ENCODE data around the gene NFIX.

NFIX gene

GRCh38 chr19:13100031-13100588 is 104.8 kb downstream of the NFIX start:
- Histone ChIP-seq H3K27me3 (ENCODE audit: control insufficient read depth, insufficient read depth, low read length) (peaks cover 66% of the 10 kb centered on the region), H3K27ac (ENCODE audit: low read depth, low read length) (no peak overlapping the region), H3K9me3 (ENCODE audit: control insufficient read depth, insufficient read depth, low read depth, low read length) (no peaks in the 10 kb centered on the region), H3K4me3 (ENCODE audit: low read depth, low read length) (no peak overlapping the region), H3K9ac (ENCODE audit: low read length) (no peak overlapping the region), H3K4me1 (ENCODE audit: control insufficient read depth, insufficient read depth, low read length) (peaks cover 12% of the 10 kb centered on the region), H3K36me3 (ENCODE audit: control insufficient read depth, insufficient read depth, low read length) (peaks cover 5% of the 10 kb centered on the region)

DNA sequence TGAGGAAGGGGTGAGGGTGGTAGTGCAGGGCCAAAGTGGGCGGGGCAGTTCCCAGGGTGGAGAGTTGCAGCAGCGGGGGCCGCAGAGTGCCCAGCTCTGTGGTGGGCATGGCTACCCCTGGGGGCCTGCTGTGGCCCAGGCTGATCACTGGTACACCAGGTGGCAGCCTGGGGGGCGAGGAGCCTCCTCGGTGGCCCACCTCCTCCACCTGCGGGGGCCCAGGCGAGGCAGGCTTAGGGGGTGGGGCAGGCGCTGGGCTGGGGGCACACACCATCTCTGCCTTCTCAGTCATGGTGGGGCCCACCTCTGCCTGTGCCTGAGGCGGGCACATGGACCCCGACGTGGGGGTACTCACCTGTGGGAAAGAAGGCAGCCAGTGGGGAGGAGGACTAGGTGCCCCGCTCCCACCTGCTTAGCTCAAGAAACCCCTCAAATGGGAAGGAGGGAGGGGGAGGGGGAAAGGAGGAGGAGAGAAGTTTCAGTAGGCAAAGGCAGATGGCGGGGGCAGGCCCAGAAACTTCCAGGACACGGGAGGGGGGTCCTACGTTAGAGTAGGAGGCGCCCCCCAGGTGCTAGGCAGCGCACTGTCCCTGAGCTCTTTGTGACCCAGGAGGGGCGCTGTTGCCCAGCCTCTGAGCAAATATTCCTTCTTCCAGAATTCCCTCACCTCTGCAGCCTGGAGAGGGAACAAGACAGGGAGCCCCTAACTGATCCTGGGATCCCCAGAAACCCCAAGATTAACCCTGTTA is 105.7 kb downstream of the NFIX start:
- Histone ChIP-seq H3K4me1 (ENCODE audit: control insufficient read depth, insufficient read depth, low read length) (peaks cover 12% of the 10 kb centered on the region), H3K27ac (ENCODE audit: low read depth, low read length) (no peak overlapping the region), H3K4me3 (ENCODE audit: low read depth, low read length) (no peak overlapping the region), H3K36me3 (ENCODE audit: control insufficient read depth, insufficient read depth, low read length) (peaks cover 6% of the 10 kb centered on the region), H3K27me3 (ENCODE audit: control insufficient read depth, insufficient read depth, low read length) (peaks cover 58% of the 10 kb centered on the region), H3K9me3 (ENCODE audit: control insufficient read depth, insufficient read depth, low read depth, low read length) (no peaks in the 10 kb centered on the region), H3K9ac (ENCODE audit: low read length) (no peak overlapping the region)

DNA sequence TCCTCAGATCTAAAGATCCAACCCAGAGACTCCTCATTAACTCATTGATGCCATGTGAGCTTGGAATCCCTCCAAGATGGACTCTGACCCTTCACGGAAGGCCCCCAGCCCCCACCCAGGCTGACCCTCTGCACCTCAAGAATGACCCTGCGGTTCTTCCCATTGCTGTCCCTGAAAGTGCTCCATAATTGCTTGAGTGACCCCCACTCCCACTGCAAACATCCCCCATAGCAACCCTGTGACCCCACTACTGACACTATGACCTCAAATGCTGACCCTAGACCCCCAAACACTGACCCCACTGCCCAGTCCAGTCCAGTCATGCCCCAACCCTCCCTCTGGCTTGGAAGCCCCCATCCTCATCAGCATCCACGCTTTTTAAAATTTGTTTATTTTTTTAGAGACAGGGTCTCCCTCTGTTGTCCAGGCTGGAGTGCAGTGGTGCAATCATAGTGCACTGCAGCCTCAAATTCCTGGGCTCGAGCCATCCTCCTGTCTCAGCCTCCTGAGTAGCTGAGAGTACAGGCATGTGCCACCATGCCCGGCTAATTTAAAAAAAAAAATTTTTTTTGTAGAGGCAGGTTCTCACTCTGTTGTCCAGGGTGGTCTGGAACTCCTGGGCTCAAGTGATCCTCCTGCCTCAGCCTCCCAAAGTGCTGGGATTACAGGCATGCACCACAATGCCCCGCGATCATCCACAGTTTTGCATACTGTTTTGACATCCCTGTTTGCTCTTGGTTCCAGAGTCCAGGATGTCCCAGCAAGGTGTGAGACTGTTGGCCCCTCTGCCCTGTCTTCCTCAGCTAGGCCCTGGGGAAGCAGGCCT is 106.5 kb downstream of the NFIX start:
- Histone ChIP-seq H3K9ac (ENCODE audit: low read length) (peak overlapping the region; percentile 76), H3K4me1 (ENCODE audit: control insufficient read depth, insufficient read depth, low read length) (peaks cover 12% of the 10 kb centered on the region), H3K27ac (ENCODE audit: low read depth, low read length) (peak overlapping the region; percentile 70; the same call in 1 of the 2 replicates)

DNA sequence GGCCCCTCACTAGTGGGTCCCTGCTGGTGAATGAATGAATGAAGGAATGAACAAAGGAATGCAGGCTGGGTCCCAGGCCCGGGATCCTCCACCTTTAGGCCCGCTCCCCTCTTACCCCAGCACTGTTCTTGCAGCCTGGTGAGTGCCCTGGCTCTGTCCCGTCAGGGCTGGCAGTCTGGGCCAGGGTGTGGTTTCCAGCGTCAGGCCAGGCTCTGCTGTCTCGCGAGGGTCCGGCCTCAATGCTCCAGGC is 107.1 kb downstream of the NFIX start:
- Histone ChIP-seq H3K9ac (ENCODE audit: low read length) (peak overlapping the region; percentile 76), H3K27ac (ENCODE audit: low read depth, low read length) (peak overlapping the region; percentile 70; the same call in 1 of the 2 replicates), H3K27me3 (ENCODE audit: control insufficient read depth, insufficient read depth, low read length) (peaks cover 46% of the 10 kb centered on the region), H3K36me3 (ENCODE audit: control insufficient read depth, insufficient read depth, low read length) (peaks cover 8% of the 10 kb centered on the region), H3K4me1 (ENCODE audit: control insufficient read depth, insufficient read depth, low read length) (peaks cover 12% of the 10 kb centered on the region), H3K4me3 (ENCODE audit: low read depth, low read length) (peak overlapping the region; percentile 54), H3K9me3 (ENCODE audit: control insufficient read depth, insufficient read depth, low read depth, low read length) (no peaks in the 10 kb centered on the region)

More for the DNA sequence above, 106.5 kb downstream of the NFIX start:
- Histone ChIP-seq H3K9me3 (ENCODE audit: control insufficient read depth, insufficient read depth, low read depth, low read length) (no peaks in the 10 kb centered on the region), H3K4me3 (ENCODE audit: low read depth, low read length) (peak overlapping the region; percentile 54), H3K27me3 (ENCODE audit: control insufficient read depth, insufficient read depth, low read length) (peaks cover 51% of the 10 kb centered on the region), H3K36me3 (ENCODE audit: control insufficient read depth, insufficient read depth, low read length) (peaks cover 6% of the 10 kb centered on the region)

GRCh38 chr19:13102666-13103580 is 107.6 kb downstream of the NFIX start, which contains the start of gene LYL1:
TSS of gene LYL1 (minus strand) at chr19:13102858. CDS start at chr19:13101171, 1,687 bp downstream.
- peaks cover 13% of the 10 kb centered on the region for H3K36me3 ChIP-seq (ENCODE audit: control insufficient read depth, insufficient read depth, low read length)
- H3K9ac ChIP-seq (ENCODE audit: low read length): peak within 1 kb of the TSS; percentile 76
- peak within 1 kb of the TSS; percentile 70; the same call in 1 of the 2 replicates for H3K27ac ChIP-seq (ENCODE audit: low read depth, low read length)

GRCh38 chr19:13103581-13104359 is 108.5 kb downstream of the NFIX start:
- Histone ChIP-seq H3K9me3 (ENCODE audit: control insufficient read depth, insufficient read depth, low read depth, low read length) (no peaks in the 10 kb centered on the region), H3K9ac (ENCODE audit: low read length) (no peak overlapping the region), H3K27ac (ENCODE audit: low read depth, low read length) (no peak overlapping the region), H3K36me3 (ENCODE audit: control insufficient read depth, insufficient read depth, low read length) (peaks cover 13% of the 10 kb centered on the region), H3K27me3 (ENCODE audit: control insufficient read depth, insufficient read depth, low read length) (peaks cover 32% of the 10 kb centered on the region), H3K4me1 (ENCODE audit: control insufficient read depth, insufficient read depth, low read length) (peaks cover 12% of the 10 kb centered on the region), H3K4me3 (ENCODE audit: low read depth, low read length) (no peak overlapping the region)

More at GRCh38 chr19:13102666-13103580, 107.6 kb downstream of the NFIX start, which contains the start of gene LYL1:
- Histone ChIP-seq H3K4me3 (ENCODE audit: low read depth, low read length) (peak within 1 kb of the TSS; percentile 54), H3K9me3 (ENCODE audit: control insufficient read depth, insufficient read depth, low read depth, low read length) (no peaks in the 10 kb centered on the region), H3K4me1 (ENCODE audit: control insufficient read depth, insufficient read depth, low read length) (peaks cover 12% of the 10 kb centered on the region), H3K27me3 (ENCODE audit: control insufficient read depth, insufficient read depth, low read length) (peaks cover 40% of the 10 kb centered on the region)

GRCh38 chr19:13104360-13104847 is 109.1 kb downstream of the NFIX start:
- Histone ChIP-seq H3K36me3 (ENCODE audit: control insufficient read depth, insufficient read depth, low read length) (peaks cover 19% of the 10 kb centered on the region), H3K9me3 (ENCODE audit: control insufficient read depth, insufficient read depth, low read depth, low read length) (no peaks in the 10 kb centered on the region), H3K27me3 (ENCODE audit: control insufficient read depth, insufficient read depth, low read length) (peaks cover 25% of the 10 kb centered on the region), H3K27ac (ENCODE audit: low read depth, low read length) (no peak overlapping the region), H3K4me1 (ENCODE audit: control insufficient read depth, insufficient read depth, low read length) (peaks cover 12% of the 10 kb centered on the region), H3K4me3 (ENCODE audit: low read depth, low read length) (no peak overlapping the region), H3K9ac (ENCODE audit: low read length) (no peak overlapping the region)

GRCh38 chr19:13104848-13105711 is 109.8 kb downstream of the NFIX start:
- Histone ChIP-seq H3K27me3 (ENCODE audit: control insufficient read depth, insufficient read depth, low read length) (peaks cover 18% of the 10 kb centered on the region), H3K27ac (ENCODE audit: low read depth, low read length) (no peak overlapping the region), H3K9ac (ENCODE audit: low read length) (no peak overlapping the region), H3K4me3 (ENCODE audit: low read depth, low read length) (no peak overlapping the region), H3K36me3 (ENCODE audit: control insufficient read depth, insufficient read depth, low read length) (peaks cover 26% of the 10 kb centered on the region), H3K9me3 (ENCODE audit: control insufficient read depth, insufficient read depth, low read depth, low read length) (no peaks in the 10 kb centered on the region), H3K4me1 (ENCODE audit: control insufficient read depth, insufficient read depth, low read length) (peaks cover 12% of the 10 kb centered on the region)

GRCh38 chr19:13109361-13110098 is 114.3 kb downstream of the NFIX start:
- Histone ChIP-seq H3K9ac (ENCODE audit: low read length) (no peak overlapping the region), H3K36me3 (ENCODE audit: control insufficient read depth, insufficient read depth, low read length) (peaks cover 45% of the 10 kb centered on the region), H3K9me3 (ENCODE audit: control insufficient read depth, insufficient read depth, low read depth, low read length) (no peaks in the 10 kb centered on the region), H3K27ac (ENCODE audit: low read depth, low read length) (no peak overlapping the region), H3K27me3 (ENCODE audit: control insufficient read depth, insufficient read depth, low read length) (no peaks in the 10 kb centered on the region), H3K4me3 (ENCODE audit: low read depth, low read length) (no peak overlapping the region), H3K4me1 (ENCODE audit: control insufficient read depth, insufficient read depth, low read length) (no peaks in the 10 kb centered on the region)
